ENCODE data around the gene VASH2.

DNA sequence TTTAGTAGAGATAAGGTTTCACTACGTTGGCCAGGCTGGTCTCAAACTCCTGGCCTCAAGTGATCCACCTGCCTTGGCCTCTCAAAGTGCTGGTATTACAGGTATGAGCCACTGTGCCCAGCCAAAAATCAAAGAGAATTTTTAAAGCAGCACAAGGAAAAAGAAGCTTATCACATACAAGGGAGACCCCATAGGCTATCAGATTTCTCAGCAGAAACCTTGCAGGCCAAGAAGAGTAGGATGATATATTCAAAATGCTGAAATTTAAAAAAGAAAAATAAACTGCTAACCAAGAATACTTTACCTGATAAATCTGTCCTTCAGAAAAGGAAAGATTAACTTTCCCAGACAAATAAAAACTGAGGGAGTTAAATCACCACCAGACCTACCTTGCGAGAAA lies 49.1 kb upstream of the VASH2 start:
- TF ChIP-seq POLR2AphosphoS5 (IDR thresholded peaks at IDR 0.05) (no peak), POLR2A (IDR thresholded peaks at IDR 0.05) (no peak)
- TF ChIP-seq, protein P1, sequence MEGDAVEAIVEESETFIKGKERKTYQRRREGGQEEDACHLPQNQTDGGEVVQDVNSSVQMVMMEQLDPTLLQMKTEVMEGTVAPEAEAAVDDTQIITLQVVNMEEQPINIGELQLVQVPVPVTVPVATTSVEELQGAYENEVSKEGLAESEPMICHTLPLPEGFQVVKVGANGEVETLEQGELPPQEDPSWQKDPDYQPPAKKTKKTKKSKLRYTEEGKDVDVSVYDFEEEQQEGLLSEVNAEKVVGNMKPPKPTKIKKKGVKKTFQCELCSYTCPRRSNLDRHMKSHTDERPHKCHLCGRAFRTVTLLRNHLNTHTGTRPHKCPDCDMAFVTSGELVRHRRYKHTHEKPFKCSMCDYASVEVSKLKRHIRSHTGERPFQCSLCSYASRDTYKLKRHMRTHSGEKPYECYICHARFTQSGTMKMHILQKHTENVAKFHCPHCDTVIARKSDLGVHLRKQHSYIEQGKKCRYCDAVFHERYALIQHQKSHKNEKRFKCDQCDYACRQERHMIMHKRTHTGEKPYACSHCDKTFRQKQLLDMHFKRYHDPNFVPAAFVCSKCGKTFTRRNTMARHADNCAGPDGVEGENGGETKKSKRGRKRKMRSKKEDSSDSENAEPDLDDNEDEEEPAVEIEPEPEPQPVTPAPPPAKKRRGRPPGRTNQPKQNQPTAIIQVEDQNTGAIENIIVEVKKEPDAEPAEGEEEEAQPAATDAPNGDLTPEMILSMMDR (IDR thresholded peaks at IDR 0.05) = no peak

Data from breast epithelium (tissue), 3 donors.